Measurements from ENCODE around the gene SLC25A12.

Gene SLC25A12

GRCh38 chr2:171883275-171883893 lies 10.7 kb downstream of the SLC25A12 start:
- no peak for DNase-seq (ENCODE audit: extremely low read depth, insufficient read length)
- TF ChIP-seq, protein P1, sequence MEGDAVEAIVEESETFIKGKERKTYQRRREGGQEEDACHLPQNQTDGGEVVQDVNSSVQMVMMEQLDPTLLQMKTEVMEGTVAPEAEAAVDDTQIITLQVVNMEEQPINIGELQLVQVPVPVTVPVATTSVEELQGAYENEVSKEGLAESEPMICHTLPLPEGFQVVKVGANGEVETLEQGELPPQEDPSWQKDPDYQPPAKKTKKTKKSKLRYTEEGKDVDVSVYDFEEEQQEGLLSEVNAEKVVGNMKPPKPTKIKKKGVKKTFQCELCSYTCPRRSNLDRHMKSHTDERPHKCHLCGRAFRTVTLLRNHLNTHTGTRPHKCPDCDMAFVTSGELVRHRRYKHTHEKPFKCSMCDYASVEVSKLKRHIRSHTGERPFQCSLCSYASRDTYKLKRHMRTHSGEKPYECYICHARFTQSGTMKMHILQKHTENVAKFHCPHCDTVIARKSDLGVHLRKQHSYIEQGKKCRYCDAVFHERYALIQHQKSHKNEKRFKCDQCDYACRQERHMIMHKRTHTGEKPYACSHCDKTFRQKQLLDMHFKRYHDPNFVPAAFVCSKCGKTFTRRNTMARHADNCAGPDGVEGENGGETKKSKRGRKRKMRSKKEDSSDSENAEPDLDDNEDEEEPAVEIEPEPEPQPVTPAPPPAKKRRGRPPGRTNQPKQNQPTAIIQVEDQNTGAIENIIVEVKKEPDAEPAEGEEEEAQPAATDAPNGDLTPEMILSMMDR (IDR thresholded peaks at IDR 0.05; ENCODE audit: insufficient read depth, low read length, poor library complexity, severe bottlenecking), result no peak
- Histone ChIP-seq H3K4me3 (replicated peaks; ENCODE audit: low read depth, low read length) (no peak overlapping the region; the same call in 1 of the 2 replicates), H3K27me3 (replicated peaks; ENCODE audit: control insufficient read depth, insufficient read depth, low read length) (no peaks in the 10 kb centered on the region), H3K36me3 (ENCODE audit: control insufficient read depth, insufficient read depth, low read length) (no peaks in the 10 kb centered on the region)

DNA sequence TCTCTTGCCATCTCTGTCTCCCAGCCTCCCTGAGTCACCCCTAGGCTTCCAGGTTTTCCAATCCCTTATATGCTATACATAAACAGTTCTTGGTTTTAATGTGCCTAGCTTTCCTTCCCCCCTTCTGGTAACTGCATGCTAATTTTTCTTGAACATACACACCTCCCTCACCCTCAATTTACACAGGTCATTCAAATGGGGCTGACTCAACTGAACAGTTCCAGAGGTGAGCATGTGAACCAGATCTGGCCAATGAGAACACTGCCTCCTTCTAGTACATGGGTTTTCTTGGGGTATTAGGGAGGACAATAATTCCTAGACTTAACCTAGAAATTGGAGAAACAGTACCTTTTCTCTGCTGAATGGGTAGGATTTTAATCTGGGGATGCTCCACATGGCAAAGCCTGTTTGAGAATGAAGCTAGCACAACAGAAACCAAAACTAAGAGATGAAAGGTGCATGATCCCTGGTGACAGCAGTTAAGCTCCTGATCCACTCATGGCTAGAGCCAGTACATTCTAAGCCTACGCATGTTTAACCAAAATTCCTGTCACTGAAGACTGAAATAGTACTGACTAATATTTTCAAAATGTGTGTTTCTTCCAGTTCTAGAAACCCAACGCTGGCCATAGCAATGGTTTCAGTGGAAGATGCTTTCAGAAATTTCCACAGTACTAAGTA lies 11.8 kb downstream of the SLC25A12 start:
- no peaks in the 10 kb centered on the region for H3K27me3 ChIP-seq (replicated peaks; ENCODE audit: control insufficient read depth, insufficient read depth, low read length)
- no peak for DNase-seq (ENCODE audit: extremely low read depth, insufficient read length)
- H3K36me3 ChIP-seq (ENCODE audit: control insufficient read depth, insufficient read depth, low read length), result no peaks in the 10 kb centered on the region
- peak overlapping the region; percentile 44; the same call in 1 of the 2 replicates for H3K4me3 ChIP-seq (replicated peaks; ENCODE audit: low read depth, low read length)
- TF ChIP-seq, protein P1 (IDR thresholded peaks at IDR 0.05; ENCODE audit: insufficient read depth, low read length, poor library complexity, severe bottlenecking), result no peak

DNA sequence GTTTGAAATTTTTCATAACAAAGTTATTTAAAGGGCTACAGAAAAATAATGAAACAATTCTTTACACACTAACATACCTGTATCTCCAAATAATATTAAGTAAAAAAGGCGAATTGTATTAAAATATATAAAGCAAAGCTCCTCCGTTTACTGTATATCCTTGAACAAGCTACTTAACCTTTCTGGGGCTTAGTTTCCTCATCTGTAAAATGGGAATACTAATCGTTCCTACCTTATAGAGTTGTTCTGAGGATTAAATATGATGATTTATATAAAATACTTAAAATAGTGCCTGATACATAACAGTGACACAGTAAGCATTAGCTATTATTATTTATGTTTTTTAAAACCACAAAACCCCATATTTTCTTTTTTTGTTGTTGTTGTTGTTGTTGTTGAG lies 13.3 kb downstream of the SLC25A12 start:
- no peak for DNase-seq (ENCODE audit: extremely low read depth, insufficient read length)
- Histone ChIP-seq H3K27me3 (replicated peaks; ENCODE audit: control insufficient read depth, insufficient read depth, low read length) (no peaks in the 10 kb centered on the region), H3K36me3 (ENCODE audit: control insufficient read depth, insufficient read depth, low read length) (no peaks in the 10 kb centered on the region), H3K4me3 (replicated peaks; ENCODE audit: low read depth, low read length) (no peak overlapping the region)
- TF ChIP-seq, protein P1 (IDR thresholded peaks at IDR 0.05; ENCODE audit: insufficient read depth, low read length, poor library complexity, severe bottlenecking), result no peak

GRCh38 chr2:171879865-171880264 lies 14.2 kb downstream of the SLC25A12 start:
- TF ChIP-seq, protein P1 (IDR thresholded peaks at IDR 0.05; ENCODE audit: insufficient read depth, low read length, poor library complexity, severe bottlenecking), result no peak
- peaks cover 2% of the 10 kb centered on the region; the same call in 1 of the 2 replicates for H3K36me3 ChIP-seq (ENCODE audit: control insufficient read depth, insufficient read depth, low read length)
- H3K27me3 ChIP-seq (replicated peaks; ENCODE audit: control insufficient read depth, insufficient read depth, low read length), result no peaks in the 10 kb centered on the region
- DNase-seq (ENCODE audit: extremely low read depth, insufficient read length), result no peak
- H3K4me3 ChIP-seq (replicated peaks; ENCODE audit: low read depth, low read length), result no peak overlapping the region

DNA sequence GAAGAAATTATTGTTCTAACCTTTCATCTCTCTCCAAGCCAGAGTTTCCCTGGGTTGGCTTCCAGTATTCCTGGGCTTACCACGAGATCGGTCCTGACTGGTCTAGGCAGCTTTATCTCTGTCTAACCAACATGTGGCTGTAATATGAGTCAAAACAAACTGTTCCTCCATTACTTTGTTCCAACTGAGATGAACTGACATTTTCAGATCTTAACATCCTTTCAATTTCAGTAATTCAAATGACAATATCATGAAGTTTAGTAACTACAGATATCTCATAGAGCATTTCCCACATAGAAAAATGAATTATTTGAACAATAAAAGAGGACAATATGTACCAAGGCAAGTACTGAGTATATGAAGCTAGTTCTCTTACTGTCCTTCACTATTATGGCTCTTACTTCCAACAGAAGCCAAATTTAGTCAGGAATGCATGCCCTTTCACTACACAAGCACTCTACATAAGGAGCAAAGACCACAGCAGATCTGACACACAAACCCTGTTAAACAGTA lies 15.5 kb downstream of the SLC25A12 start:
- H3K27me3 ChIP-seq (replicated peaks; ENCODE audit: control insufficient read depth, insufficient read depth, low read length), result no peaks in the 10 kb centered on the region
- TF ChIP-seq, protein P1 (IDR thresholded peaks at IDR 0.05; ENCODE audit: insufficient read depth, low read length, poor library complexity, severe bottlenecking), result no peak
- peaks cover 6% of the 10 kb centered on the region for H3K36me3 ChIP-seq (ENCODE audit: control insufficient read depth, insufficient read depth, low read length)
- no peak for DNase-seq (ENCODE audit: extremely low read depth, insufficient read length)
- no peak overlapping the region for H3K4me3 ChIP-seq (replicated peaks; ENCODE audit: low read depth, low read length)

Measured in GM06990 (cell line).